Fibroblast of mammary gland (primary cell): Measurements from ENCODE around the gene AFF3.

Experiments
- DNase-seq: peaks from one replicate; pipeline ENCODE4 v3.0.0-alpha.2; 2010; ENCODE audit warnings: low read depth
- H3K4me3 ChIP-seq: 2 replicates; pipeline ENCODE4 v1.5.1; 2011; ENCODE audit warnings: low read depth, mild to moderate bottlenecking, low read length, moderate library complexity; ENCODE audit not compliant: control insufficient read depth
- CTCF ChIP-seq: conservative IDR thresholded peaks from 2 replicates; pipeline ENCODE4 v1.5.1; 2011; ENCODE audit warnings: low read depth, low read length, inconsistent platforms; ENCODE audit not compliant: control insufficient read depth, insufficient read depth

The AFF3 gene

GRCh38 chr2:99883358-99883757 is 259.0 kb downstream of the AFF3 start:
- no peak for TF ChIP-seq CTCF
- H3K4me3 ChIP-seq, result no peak overlapping the region
- no peak for DNase-seq

GRCh38 chr2:99881901-99882591 is 260.3 kb downstream of the AFF3 start:
- DNase-seq, result peak; percentile 82
- no peak overlapping the region for H3K4me3 ChIP-seq
- TF ChIP-seq CTCF, result no peak

DNA sequence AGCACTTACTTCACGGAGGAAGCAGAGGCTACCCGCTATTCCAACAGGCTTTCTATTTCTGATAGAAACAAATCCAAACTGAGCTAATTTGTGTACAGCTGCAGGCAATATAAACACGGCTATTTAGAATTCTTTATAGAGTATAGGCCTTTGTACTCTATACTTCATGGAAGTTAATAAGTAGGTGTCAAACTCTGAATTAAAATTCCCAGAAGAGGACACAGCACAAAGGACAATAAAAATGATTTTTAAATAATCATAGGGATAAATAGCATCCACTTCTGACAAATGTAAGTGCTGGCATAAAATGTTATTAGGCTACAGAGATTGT is 261.5 kb downstream of the AFF3 start:
- H3K4me3 ChIP-seq, result no peak overlapping the region
- no peak for TF ChIP-seq CTCF
- DNase-seq, result no peak

GRCh38 chr2:99880148-99880963 is 262.0 kb downstream of the AFF3 start:
- no peak overlapping the region for H3K4me3 ChIP-seq
- TF ChIP-seq CTCF, result no peak
- DNase-seq, result peak; percentile 89

GRCh38 chr2:99879481-99879880 is 262.9 kb downstream of the AFF3 start:
- DNase-seq, result peak; percentile 55
- TF ChIP-seq CTCF, result no peak
- no peak overlapping the region for H3K4me3 ChIP-seq

GRCh38 chr2:99878581-99879350 is 263.6 kb downstream of the AFF3 start:
- no peak overlapping the region for H3K4me3 ChIP-seq
- DNase-seq, result peak; percentile 45
- TF ChIP-seq CTCF, result no peak
